DND-41 (cell line): ENCODE results near the gene CDCA7.

Experiments used
- CTCF ChIP-seq: IDR thresholded peaks from 2 replicates; pipeline ENCODE4 v1.5.1; 2012; ENCODE audit warnings: borderline replicate concordance, low read length, moderate library complexity, mild to moderate bottlenecking; ENCODE audit not compliant: poor library complexity, severe bottlenecking; ENCODE audit errors: extremely low read depth
- EZH2 ChIP-seq: IDR thresholded peaks from 3 replicates; pipeline ENCODE4 v1.6.1; 2012; ENCODE audit warnings: borderline replicate concordance, low read depth, mild to moderate bottlenecking, moderate library complexity, low read length, inconsistent platforms; ENCODE audit not compliant: severe bottlenecking

- no peak for TF ChIP-seq EZH2
- no peak for TF ChIP-seq CTCF
Observed at GRCh38 chr2:173355866-173356508, 1.3 kb downstream of the CDCA7 start.
